ENCODE data around the gene SPOCK1.
A peak's percentile ranks its signal among the peaks of the same experiment; 100 is the strongest.

Gene SPOCK1

GRCh38 chr5:137328991-137329390, 170.1 kb downstream of the SPOCK1 start:
- DNase-seq (ENCODE audit: extremely low read depth, insufficient read length): no peak
- H3K36me3 ChIP-seq (ENCODE audit: control insufficient read depth, insufficient read depth, low read length): no peaks in the 10 kb centered on the region
- H3K27me3 ChIP-seq (replicated peaks; ENCODE audit: control insufficient read depth, insufficient read depth, low read length): peaks cover 2% of the 10 kb centered on the region
- no peak overlapping the region for H3K4me3 ChIP-seq (replicated peaks; ENCODE audit: low read depth, low read length)
- no peak for TF ChIP-seq CTCF (IDR thresholded peaks at IDR 0.05; ENCODE audit: insufficient read depth, low read length, poor library complexity, severe bottlenecking)

- Histone ChIP-seq H3K4me3 (replicated peaks; ENCODE audit: low read depth, low read length) (no peak overlapping the region), H3K27me3 (replicated peaks; ENCODE audit: control insufficient read depth, insufficient read depth, low read length) (peaks cover 2% of the 10 kb centered on the region), H3K36me3 (ENCODE audit: control insufficient read depth, insufficient read depth, low read length) (no peaks in the 10 kb centered on the region)
- TF ChIP-seq CTCF (IDR thresholded peaks at IDR 0.05; ENCODE audit: insufficient read depth, low read length, poor library complexity, severe bottlenecking): no peak
- no peak for DNase-seq (ENCODE audit: extremely low read depth, insufficient read length)
Measured at GRCh38 chr5:137328463-137328862, 170.7 kb downstream of the SPOCK1 start.

- no peak for TF ChIP-seq CTCF (IDR thresholded peaks at IDR 0.05; ENCODE audit: insufficient read depth, low read length, poor library complexity, severe bottlenecking)
- Histone ChIP-seq H3K27me3 (replicated peaks; ENCODE audit: control insufficient read depth, insufficient read depth, low read length) (peaks cover 2% of the 10 kb centered on the region), H3K4me3 (replicated peaks; ENCODE audit: low read depth, low read length) (no peak overlapping the region)
Measured at GRCh38 chr5:137325721-137326120, 173.4 kb downstream of the SPOCK1 start.

GRCh38 chr5:137320056-137321045, 178.8 kb downstream of the SPOCK1 start:
- peak; percentile 80 for TF ChIP-seq CTCF (IDR thresholded peaks at IDR 0.05; ENCODE audit: insufficient read depth, low read length, poor library complexity, severe bottlenecking)
- no peaks in the 10 kb centered on the region for H3K36me3 ChIP-seq (ENCODE audit: control insufficient read depth, insufficient read depth, low read length)
- no peak overlapping the region for H3K4me3 ChIP-seq (replicated peaks; ENCODE audit: low read depth, low read length)
- peaks cover 1% of the 10 kb centered on the region for H3K27me3 ChIP-seq (replicated peaks; ENCODE audit: control insufficient read depth, insufficient read depth, low read length)
- DNase-seq (ENCODE audit: extremely low read depth, insufficient read length): no peak

More at GRCh38 chr5:137325721-137326120, 173.4 kb downstream of the SPOCK1 start:
- DNase-seq (ENCODE audit: extremely low read depth, insufficient read length): no peak
- H3K36me3 ChIP-seq (ENCODE audit: control insufficient read depth, insufficient read depth, low read length): no peaks in the 10 kb centered on the region

- no peak for TF ChIP-seq CTCF (IDR thresholded peaks at IDR 0.05; ENCODE audit: insufficient read depth, low read length, poor library complexity, severe bottlenecking)
- H3K4me3 ChIP-seq (replicated peaks; ENCODE audit: low read depth, low read length): no peak overlapping the region
Measured at GRCh38 chr5:137318027-137318426, 181.1 kb downstream of the SPOCK1 start.

More at GRCh38 chr5:137318027-137318426, 181.1 kb downstream of the SPOCK1 start:
- no peak for DNase-seq (ENCODE audit: extremely low read depth, insufficient read length)
- peaks cover 1% of the 10 kb centered on the region for H3K27me3 ChIP-seq (replicated peaks; ENCODE audit: control insufficient read depth, insufficient read depth, low read length)
- H3K36me3 ChIP-seq (ENCODE audit: control insufficient read depth, insufficient read depth, low read length): no peaks in the 10 kb centered on the region
